A673 (cell line): ENCODE data around the gene RASL10A. TPM values are rescaled to one million over a fixed set of nuclear protein-coding genes. Genes with fewer than 3 reads are reported as not detected.

Experiments
- BruUV-seq: library from RNA; stranded (reverse); fragments of 400-500 nt; replicated peaks from 2 replicates; lab custom pipeline; 2021; lab: Mats Ljungman, UMichigan
- CTCF ChIA-PET: fragments of 300-600 bp; sonication (Branson Sonifier 250); formaldehyde crosslinking; loops from one replicate; lab custom pipeline; 2022; ENCODE audit warnings: antibody characterized with exemption; lab: Charles Lee
- POLR2A ChIA-PET: fragments of 300-600 bp; sonication (Branson Sonifier 250); formaldehyde crosslinking; loops from one replicate; lab custom pipeline; 2022; ENCODE audit warnings: antibody characterized with exemption; ENCODE audit not compliant: low non-redundant PET; lab: Charles Lee
- DNase-seq: peaks from one replicate; pipeline ENCODE4 v3.0.0-alpha.2; 2015; ENCODE audit warnings: low spot score
- H3K27ac ChIP-seq: fragments of 200-600 bp; sonication (generic); 2 replicates; pipeline ENCODE4 v1.5.1; 2016; ENCODE audit warnings: mixed run types, low read depth, mild to moderate bottlenecking, mixed read lengths, antibody characterized with exemption, low read length; ENCODE audit not compliant: poor library complexity, severe bottlenecking
- H3K27me3 ChIP-seq: fragments of 200-600 bp; sonication (generic); replicated peaks from 2 replicates; pipeline ENCODE4 v1.6.1; 2017; ENCODE audit warnings: mixed run types, low read depth, mild to moderate bottlenecking, mixed read lengths, antibody characterized with exemption, low read length; ENCODE audit not compliant: insufficient read depth, poor library complexity
- H3K36me3 ChIP-seq: fragments of 200-600 bp; sonication (generic); 2 replicates; pipeline ENCODE4 v1.6.1; 2016; ENCODE audit warnings: mixed run types, mild to moderate bottlenecking, mixed read lengths, antibody characterized with exemption, low read length; ENCODE audit not compliant: insufficient read depth, poor library complexity, severe bottlenecking
- H3K4me1 ChIP-seq: fragments of 200-600 bp; sonication (generic); 2 replicates; pipeline ENCODE4 v1.6.1; 2017; ENCODE audit warnings: mixed run types, mild to moderate bottlenecking, mixed read lengths, antibody characterized with exemption, low read length; ENCODE audit not compliant: insufficient read depth, poor library complexity, severe bottlenecking
- H3K4me3 ChIP-seq: fragments of 200-600 bp; sonication (generic); 2 replicates; pipeline ENCODE4 v1.5.1; 2016; ENCODE audit warnings: low read depth, mixed run types, mild to moderate bottlenecking, mixed read lengths, low read length; ENCODE audit not compliant: poor library complexity, severe bottlenecking
- H3K9me3 ChIP-seq: fragments of 200-600 bp; sonication (generic); 2 replicates; pipeline ENCODE4 v1.6.1; 2016; ENCODE audit warnings: mixed run types, low read depth, mild to moderate bottlenecking, mixed read lengths, antibody characterized with exemption, low read length; ENCODE audit not compliant: poor library complexity, severe bottlenecking
- EZH2 ChIP-seq: fragments of 200-600 bp; sonication (generic); IDR thresholded peaks from 2 replicates; pipeline ENCODE4 v1.6.1; 2017; ENCODE audit warnings: borderline replicate concordance, low read depth, mild to moderate bottlenecking, mixed read lengths, antibody characterized with exemption, low read length; ENCODE audit not compliant: poor library complexity, severe bottlenecking
- intact Hi-C: fragments of 100-400 bp; cut with micrococcal nuclease; formaldehyde crosslinking; loops from one replicate; pipeline ENCODE4 v1.10.0; 2022; ENCODE audit not compliant: unreplicated experiment
- total RNA-seq: library from RNA; stranded (reverse); gene quantifications from 2 replicates; pipeline ENCODE4 v1.2.3, GENCODE V29; 2021
- TF ChIP-seq, protein P1 (sequence below): fragments of 300-800, 200-600 bp; sonication (generic); conservative IDR thresholded peaks from 2 replicates; pipeline ENCODE4 v1.5.1; 2017; ENCODE audit warnings: low read depth, mild to moderate bottlenecking, antibody characterized with exemption, low read length, moderate library complexity, mixed read lengths

Gene RASL10A
- total RNA-seq, 1 experiment from 2014 or later: not detected

DNA sequence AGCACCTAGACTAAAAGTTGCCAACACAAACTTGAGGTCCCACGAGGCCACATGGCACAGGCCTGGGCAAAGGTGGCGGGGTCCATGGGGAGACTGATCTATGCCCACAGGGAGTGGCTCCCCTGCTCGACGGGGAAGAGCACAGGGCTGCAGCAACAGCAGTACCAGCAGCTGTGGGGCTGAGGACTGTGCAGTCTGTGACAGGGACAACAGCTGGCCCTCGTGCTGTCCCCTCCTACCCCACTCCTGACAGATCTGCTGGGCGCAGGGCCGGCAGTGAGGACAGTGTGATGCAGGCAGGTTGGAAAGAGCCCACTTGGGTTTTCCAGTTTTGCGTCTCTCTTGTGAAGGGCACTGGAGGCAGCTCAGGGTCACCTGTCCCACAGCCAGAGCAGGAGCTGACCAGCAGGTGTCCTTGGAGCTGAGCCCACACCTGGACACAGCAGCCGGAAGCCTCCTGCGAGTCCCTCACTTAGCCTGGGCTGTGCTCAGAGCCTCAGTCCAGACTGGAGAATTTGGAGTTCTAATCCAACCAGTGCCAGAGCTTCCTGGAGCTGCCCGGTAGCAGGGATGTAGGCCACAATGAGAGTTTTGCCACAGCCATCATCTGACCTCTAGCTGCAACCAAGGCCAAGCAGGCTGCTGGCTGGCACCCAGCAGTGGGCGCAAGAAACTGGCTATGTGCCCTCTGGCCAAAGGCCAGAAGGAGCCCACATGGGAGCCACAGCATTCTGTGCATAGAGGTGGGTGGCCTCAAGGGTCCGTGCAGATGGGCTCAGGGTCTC, 12.6 kb downstream of the RASL10A start:
- CTCF ChIA-PET: interaction anchor here (0.6 kb wide), 1 partner anchor 18 kb away, joined by 3 read pairs; no protein-coding TSS in a partner anchor
- no peak for DNase-seq
- POLR2A ChIA-PET: no interaction called here
- Histone ChIP-seq H3K4me3 (no peak overlapping the region), H3K27ac (no peak overlapping the region), H3K9me3 (no peaks in the 10 kb centered on the region), H3K36me3 (peaks cover 16% of the 10 kb centered on the region), H3K27me3 (no peaks in the 10 kb centered on the region), H3K4me1 (peaks cover 6% of the 10 kb centered on the region)
- TF ChIP-seq EZH2: no peak
- TF ChIP-seq, protein P1, sequence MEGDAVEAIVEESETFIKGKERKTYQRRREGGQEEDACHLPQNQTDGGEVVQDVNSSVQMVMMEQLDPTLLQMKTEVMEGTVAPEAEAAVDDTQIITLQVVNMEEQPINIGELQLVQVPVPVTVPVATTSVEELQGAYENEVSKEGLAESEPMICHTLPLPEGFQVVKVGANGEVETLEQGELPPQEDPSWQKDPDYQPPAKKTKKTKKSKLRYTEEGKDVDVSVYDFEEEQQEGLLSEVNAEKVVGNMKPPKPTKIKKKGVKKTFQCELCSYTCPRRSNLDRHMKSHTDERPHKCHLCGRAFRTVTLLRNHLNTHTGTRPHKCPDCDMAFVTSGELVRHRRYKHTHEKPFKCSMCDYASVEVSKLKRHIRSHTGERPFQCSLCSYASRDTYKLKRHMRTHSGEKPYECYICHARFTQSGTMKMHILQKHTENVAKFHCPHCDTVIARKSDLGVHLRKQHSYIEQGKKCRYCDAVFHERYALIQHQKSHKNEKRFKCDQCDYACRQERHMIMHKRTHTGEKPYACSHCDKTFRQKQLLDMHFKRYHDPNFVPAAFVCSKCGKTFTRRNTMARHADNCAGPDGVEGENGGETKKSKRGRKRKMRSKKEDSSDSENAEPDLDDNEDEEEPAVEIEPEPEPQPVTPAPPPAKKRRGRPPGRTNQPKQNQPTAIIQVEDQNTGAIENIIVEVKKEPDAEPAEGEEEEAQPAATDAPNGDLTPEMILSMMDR: no peak
- intact Hi-C loops: no loop called here
- no TSS peak for BruUV-seq

DNA sequence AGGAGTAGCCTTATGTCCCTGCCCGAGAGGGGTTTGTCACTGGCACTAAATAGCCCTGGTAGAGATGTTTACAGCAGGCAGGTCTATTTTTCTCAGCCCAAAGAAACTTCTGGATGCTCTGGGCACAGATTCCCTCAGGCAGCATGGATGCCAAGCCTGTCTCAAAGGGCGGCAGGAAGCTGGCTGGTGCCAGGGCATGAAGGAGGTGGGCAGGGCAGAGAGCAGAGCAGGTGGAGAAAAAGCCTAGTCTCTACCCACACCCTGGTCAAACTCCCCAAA, 13.2 kb downstream of the RASL10A start:
- Histone ChIP-seq H3K4me1 (peaks cover 2% of the 10 kb centered on the region), H3K27ac (no peak overlapping the region), H3K27me3 (no peaks in the 10 kb centered on the region), H3K4me3 (no peak overlapping the region), H3K36me3 (peaks cover 21% of the 10 kb centered on the region), H3K9me3 (no peaks in the 10 kb centered on the region)
- no TSS peak for BruUV-seq
- ChIA-PET CTCF (no interaction called here), POLR2A (no interaction called here)
- intact Hi-C loops: no loop called here
- no peak for DNase-seq
- TF ChIP-seq, protein P1: no peak
- no peak for TF ChIP-seq EZH2

DNA sequence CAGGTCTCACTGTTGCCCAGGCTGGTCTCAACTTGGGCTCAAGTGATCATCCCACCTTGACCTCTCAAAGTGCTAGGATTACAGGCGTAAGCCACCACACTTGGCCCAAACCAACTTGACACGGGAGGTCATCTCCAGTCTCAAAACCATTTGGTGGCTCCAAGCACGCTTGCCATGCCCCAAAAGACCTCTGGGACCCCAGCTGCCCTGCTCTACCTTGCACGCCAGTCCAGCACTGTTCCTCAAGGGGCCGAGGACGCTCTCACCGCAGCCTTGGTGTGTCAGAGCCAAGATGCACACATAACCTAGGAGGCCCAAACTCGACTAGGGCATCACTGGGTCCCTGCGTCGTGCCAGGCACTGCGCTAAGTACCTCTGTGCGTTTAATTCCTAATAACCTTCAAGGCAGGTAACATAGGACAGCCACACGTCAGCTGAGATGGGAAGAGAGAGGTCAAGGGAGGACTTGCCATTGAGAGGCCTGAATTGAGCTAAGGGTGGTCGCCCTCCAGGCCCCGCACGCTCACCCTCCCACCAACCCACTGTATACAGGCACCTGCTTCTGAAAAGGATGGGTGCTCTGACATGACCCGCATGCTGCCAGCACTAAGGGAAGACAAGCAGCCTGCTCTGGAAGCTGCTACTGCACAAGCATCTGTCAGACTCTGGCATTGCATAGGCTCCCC, 13.6 kb downstream of the RASL10A start:
- DNase-seq: no peak
- no peak for TF ChIP-seq EZH2
- TF ChIP-seq, protein P1: no peak
- Histone ChIP-seq H3K27ac (no peak overlapping the region), H3K9me3 (no peaks in the 10 kb centered on the region), H3K4me3 (no peak overlapping the region), H3K27me3 (no peaks in the 10 kb centered on the region), H3K36me3 (peaks cover 26% of the 10 kb centered on the region), H3K4me1 (peaks cover 2% of the 10 kb centered on the region)
- ChIA-PET POLR2A (no interaction called here), CTCF (no interaction called here)
- no TSS peak for BruUV-seq
- intact Hi-C loops: no loop called here
